Measurements from ENCODE around the gene CRADD.
"Not testable (repeated sequence)": the region's sequence is repeated elsewhere in the genome, so short reads cannot be mapped to it uniquely, and the experiment has no call there.

Gene CRADD

DNA sequence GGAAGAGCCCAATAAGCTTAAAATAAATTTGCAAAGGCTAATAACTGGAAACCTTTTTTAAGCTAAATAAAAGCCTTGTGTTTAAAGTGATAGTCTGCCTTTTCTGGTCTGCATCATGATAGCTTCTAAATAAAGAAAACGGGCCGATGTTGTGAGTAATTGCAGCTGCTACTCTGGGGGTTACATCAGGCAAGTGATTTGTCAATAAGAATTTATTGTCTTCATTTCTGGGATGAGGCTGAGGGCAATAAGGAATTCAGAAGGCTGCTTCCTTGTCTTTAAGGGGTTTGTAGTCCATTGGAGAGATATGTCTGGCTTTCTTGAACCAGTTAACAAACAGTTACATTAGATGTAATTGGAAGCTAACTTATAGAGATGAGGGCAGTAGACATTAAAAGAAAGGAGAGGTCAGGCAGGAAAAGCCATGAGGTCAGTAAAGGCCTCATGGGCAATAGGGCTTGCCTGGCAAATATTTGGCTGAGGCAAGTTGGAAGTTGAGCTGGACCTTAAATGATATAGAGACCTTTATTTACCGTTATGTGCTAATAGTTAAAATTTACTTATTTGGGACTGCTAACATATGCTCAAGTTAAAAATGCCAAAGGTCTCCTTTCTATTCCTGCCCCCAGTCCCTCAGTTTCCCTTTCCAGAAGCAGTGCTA is 85.0 kb downstream of the CRADD start:
- DNase-seq, result no peak

DNA sequence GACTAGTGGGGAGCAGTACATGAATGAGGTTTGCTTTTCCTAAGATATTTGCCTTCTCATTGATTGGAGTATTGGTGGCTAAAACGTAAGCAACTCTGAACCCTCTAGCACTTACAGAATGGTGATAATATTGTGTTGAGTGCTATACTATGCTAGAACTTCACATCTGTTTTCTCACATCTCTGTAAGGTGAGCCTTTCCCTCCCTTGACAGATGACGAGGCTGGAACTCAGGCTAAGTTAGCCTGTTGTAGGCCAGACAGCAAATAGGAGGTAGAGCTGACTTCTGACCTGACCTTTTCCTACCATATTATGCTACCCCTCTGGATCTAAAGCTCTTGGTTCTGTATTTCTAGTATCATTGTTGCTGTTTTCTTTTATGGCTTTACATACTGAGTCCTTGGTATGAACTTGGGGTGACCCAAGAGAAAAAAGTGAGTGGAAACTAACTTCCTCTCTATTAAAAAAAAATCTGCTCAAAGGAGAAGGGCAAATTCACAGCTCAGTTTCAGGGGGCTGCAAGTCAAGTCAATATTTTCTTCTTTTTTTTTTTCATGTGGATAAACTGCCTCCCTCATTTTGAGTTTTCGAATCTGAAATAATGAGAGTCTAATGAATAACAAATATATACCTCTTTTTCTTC is 85.9 kb downstream of the CRADD start:
- DNase-seq, result no peak

DNA sequence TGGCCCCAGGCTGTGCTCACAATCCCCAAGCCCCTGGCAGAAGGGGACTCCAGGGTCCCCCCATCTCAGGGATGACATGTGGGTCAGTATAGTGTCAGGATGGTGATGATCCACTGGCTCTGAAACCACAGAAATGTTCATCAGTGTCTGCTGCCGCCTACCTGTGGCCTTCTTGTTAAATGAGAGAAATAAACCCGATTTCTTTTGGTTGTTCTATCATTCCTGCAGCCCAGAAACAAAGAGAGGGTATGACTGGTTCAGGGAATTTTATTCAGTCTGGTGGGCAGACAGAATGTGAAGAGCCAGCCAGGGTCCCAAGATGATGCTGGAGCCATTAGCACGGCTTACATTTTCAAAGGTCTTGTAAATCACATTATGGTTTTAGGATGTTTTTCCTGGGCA is 86.6 kb downstream of the CRADD start:
- no peak for DNase-seq

DNA sequence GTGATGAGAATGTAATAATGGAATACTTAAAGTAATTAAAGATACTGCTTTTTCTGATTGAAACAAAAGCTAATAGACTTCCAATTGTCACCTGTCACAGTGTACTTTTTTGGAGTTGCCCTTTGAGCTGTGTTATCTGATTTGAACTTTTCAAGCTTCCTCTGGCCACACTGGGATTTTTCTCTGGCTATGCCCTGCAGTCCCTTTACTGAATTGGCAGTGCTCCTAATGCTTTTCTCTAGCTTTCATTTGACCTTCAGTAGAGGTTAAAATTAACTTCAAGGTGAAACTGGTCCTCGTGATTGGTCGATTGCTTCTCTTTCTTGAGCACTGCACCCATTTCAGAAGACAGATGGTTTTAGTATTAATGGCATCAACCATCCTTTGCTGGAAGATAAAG is 89.2 kb downstream of the CRADD start:
- no peak for DNase-seq

DNA sequence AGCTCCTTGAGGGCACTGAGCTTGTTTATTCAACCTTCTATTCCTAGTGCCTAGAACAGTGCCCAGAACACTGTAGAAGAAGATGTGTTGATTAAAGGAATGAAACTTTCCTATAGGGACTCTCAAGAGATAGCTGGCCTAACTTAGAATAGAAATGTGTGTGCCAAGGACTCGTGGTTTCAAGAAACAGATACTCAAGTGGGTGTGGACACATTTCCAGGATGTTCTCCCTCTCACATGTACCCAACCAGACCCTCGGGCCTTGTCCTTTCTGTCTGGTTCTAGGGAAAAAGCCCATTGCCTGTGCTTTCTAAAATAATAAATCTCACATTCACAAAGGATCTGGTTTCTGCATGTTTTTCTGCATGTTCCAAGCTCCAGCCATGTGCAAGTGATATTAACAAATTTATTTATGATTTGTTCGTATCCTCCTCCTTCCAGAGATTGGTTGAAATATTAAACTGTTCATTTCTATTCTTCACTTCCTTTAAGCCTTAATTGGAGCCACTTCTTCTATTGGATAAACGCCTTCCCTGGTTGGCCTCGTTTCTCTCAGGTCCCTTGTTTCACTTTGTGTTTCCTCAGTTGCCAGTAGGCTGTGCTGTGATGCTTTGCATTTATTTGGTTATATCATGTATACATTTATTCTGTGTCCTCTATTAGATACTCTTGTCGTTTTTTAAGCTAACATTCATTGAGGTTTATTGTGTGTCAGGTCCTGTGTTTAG is 89.8 kb downstream of the CRADD start:
- peak; percentile 46 for DNase-seq

DNA sequence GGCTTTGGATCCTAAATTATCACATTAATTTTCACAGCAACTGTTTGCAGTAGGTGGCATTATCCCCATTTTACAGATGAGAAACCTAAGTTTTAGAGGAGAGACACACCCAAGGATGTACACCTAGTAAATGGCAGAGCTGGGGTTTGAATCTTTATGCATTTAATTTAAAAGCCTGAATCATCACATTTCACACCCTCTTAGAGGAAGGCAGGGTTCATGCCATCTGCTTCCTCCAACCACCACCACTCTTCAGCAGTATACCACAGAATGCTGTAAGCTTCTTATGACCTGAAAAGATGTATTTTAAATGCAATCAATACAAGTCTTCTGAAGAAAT is 90.3 kb downstream of the CRADD start:
- no peak for DNase-seq

DNA sequence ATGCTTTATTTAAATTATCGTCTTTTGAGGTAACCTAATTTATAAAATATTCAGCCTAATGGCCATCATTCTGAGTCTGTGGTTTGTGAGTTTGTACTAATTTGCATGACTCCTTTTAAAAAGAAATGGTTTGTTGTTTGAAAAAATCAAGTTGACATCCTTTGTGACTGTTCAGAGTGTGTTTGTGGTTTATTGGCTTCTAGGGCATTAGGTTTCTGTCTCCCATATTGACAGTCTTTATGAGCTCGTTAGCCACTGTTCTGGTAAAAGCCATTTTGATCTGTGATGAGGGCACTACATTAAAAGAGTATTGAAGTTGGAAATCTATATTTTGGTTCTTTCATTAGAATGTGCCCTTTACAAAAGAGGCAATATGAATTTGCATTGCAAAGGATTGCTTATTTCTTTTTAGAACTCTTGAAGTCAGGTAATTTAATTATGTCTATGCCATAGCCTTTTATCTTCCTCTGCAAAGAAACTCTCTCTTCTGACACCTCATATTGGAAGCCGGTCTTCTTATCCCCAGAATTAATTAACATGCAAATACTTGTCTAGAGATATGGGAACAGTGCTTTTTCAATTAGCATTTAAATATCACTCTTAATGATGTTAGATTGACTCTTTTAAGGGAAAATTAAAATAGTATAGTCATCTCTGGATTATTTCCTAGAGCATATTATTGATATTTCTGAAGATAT is 95.0 kb downstream of the CRADD start:
- DNase-seq, result no peak

DNA sequence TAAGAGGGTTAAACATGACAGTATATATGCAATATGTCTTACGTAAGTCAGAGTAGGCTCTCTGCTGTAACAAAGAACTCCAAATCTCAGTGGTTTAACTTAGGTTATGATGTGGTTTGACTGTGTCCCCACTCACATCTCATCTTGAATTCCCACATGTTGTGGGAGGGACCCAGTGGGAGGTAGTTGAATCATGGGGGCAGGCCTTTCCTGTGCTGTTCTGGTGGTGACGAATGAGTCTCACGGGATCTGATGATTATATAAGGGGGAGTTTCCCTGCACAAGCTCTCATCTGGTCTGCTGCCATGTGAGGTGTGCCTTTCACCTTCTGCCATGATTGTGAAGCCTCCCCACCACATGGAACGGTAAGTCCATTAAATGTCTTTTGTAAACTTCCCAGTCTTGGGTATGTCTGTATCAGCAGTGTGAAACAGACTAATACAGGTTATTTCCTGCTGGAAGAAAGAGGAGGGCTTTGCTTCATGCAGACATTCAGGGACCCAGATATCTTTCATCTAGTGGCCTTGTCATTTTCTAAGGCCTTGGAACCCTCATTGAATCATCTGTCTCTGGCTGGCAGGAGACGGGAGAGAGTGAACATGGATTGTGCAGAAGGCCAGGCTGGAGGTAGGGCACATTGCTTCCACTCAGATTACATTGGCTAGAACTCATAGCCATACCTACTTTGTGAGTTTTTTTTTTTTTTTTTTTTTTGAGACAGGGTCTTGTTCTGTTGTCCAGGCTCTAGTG is 96.1 kb downstream of the CRADD start:
- peak; percentile 21 for DNase-seq

DNA sequence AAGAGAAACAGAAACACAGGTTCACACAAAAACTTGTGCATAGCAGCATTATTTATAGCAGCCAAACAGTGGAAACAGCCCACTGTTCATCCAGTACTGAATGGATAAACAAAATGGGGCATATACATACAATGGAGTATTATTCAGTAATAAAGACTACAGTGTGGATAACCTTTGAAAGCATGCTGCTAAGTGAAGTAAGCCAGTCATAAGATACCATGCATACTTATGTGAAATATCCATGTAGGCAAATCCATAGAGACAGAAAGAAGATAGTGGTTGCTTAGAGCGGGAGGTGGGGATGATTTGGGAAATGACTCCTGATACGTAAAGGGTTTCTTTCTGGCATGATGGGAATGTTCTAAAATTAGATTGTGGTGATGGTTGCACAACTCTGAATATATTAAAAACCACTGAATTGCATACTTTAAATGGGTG is 99.4 kb downstream of the CRADD start:
- no peak for DNase-seq

DNA sequence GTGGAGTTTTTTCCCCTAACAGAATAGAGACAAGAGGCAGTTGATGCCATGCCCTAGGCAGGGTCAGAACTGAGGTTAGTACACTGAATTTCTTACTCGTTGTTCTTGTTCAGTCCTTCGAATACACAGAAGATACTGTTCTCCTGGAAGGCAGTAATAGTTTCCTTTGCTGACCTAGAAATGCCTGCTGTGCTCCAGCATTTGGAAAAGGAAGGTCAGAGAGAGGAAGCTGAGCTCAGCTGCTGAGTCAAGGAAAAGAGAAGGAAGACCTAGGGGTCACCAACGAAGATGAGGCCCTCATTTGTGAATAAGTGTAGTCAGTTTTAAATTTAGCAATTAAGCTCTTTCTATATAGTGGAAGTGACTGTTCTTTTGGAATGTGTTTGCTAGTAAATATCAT is 100.1 kb downstream of the CRADD start:
- no peak for DNase-seq

DNA sequence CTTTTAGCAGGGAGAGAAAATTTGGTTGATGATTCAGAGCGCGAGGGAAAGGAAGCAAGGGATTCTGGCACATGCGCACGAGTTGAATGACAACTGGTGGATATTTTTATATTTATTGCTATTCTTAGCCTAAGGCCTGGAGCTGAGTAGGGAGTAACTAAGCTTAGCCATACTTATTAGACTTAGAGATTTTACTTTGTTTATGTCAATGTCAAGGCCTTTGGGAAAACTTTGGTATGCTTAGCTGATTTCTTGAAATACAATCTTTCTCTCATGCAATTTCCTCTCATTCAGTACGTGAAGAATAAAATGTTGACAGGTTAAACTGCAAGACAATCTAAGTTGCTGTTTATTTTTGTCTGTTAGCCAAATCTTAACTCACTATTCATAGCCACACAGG is 101.1 kb downstream of the CRADD start:
- DNase-seq, result no peak

DNA sequence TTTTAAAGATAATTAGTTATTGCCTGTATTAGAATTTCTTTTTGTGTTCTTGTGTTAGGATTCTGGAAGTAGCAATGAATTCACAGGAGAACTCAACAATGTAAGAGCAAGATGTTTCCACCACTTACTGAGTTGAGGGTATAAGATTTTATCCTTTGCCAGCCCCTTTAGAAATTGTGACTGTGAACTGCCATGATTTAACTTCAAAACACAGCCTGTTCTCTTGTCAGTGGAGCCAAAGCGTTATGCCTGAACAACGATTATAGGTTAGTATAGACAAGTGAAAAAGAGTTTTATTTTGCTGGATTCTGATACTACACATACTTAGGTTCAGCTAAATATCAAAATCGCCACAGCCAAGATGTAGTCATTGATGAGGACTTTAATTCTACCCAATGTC is 101.6 kb downstream of the CRADD start:
- DNase-seq, result no peak

DNA sequence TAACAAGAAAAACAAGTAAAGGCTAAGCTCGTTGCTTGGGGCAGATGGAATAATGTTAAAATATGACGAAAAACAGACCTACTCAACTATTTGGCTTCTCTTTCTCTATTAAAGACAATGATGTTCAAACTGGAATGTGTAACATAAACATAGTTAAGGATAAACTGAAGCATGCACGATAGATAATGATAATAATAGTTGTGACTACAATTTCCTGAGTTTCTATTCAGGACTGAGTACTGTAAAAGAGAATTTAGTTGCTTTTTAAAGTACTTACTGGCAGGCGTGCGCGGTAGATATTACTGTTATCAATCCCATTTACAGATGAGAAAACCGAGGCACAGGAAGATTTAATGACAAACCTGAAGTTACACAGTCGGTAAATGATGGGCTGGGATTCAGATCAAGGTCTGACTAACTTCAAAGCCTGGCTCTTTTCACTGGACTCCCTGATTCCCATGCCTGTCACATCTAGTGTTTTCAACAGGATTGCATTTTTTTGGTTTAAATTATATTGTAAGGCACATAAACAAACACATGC is 103.0 kb downstream of the CRADD start:
- no peak for DNase-seq

DNA sequence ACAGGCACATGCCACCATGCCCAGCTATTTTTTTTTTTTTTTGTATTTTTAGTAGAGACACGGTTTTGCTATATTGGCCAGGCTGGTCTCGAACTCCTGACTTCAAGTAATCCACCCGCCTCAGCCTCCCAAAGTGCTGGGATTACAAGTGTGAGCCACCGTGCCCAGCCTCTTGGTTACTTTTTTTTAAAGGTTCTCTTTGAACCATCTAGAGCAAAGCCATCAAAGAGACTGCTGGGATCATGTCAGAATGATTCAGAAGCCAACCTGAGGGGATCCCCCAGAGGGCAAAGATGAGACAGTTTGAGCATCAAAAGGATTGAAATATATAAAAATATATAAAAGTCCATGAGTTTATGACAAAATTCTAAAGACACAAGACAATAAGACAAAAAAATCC is 103.7 kb downstream of the CRADD start:
- DNase-seq, result peak; percentile 25

DNA sequence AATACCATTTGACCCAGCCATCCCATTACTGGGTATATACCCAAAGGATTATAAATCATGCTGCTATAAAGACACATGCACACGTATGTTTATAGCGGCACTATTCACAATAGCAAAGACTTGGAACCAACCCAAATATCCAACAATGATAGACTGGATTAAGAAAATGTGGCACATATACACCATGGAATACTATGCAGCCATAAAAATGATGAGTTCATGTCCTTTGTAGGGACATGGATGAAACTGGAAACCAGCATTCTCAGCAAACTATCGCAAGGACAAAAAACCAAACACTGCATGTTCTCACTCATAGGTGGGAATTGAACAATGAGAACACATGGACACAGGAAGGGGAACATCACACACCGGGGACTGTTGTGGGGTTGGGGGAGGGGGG is 104.8 kb downstream of the CRADD start:
- DNase-seq, result not testable (repeated sequence)

DNA sequence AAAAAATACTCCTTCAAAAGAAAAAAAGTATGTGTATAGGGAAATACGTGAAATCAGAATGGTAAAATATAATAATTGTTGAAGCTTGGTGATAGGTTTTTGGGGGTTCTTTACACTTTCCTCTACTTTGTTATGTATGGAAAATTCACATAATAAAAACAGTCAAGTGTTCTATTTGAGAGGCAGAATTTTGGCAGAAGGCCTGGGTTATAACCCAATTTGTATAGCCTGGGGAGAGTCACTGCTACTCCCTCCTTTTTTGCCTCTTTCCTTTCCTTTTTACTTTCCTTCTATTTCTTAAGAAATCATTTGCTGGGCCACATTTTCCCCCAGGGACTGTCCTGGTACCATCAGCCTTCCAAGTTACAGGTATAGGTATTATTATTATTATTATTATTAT is 105.7 kb downstream of the CRADD start:
- DNase-seq, result no peak

DNA sequence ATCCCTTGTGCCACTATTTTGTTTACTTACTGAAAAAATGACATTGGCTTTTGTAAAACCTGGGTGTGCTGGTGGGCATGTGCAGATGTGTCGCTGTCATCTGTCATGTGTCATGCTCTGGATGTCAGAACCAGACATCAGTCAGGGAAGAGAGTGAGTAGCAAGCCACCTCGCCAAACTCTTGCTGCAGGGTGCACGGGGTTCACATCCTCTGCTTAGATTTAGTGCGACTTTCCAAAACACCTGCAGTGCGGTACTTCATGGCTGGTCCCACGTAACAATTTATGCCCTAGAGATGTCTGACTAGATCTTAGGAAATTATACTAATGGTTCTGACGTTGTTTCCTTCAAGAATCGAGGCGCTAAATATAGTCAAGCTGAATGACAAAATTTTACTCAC is 106.7 kb downstream of the CRADD start:
- DNase-seq, result peak; percentile 54

DNA sequence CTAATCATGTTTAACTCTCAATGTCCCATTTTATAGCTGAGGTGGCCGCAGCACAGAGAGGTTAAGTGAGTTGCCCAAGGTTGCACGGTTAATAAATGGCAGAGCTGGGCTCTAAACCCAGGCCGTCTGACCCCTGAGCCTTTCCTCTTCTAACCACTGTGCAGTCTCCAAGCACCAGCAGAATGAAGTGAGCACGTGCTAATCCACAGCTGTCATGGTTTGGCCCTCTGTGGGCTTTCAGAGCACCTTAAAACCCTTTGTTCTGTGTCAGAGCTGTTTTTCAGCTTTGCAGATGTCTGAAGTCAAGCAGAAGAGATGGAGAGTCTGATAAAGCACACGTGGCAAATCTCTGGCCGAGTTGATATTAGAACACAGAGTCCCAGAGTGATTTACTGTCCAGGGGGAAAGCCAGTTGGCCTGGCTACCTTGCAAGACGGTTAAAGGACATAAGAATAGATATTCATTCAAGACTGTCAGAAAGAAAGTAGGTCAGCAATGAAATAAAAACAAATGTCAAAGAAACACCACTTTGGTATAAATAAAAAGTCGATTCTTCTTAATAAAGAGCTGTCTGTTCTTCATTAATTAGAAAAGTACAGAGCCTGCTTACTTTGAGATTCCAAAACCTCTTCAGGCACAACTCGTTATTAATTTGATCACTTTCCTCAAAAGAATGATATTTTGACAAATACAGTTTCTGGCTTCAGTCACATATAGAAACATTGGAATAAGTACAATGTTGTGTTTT is 107.3 kb downstream of the CRADD start:
- DNase-seq, result peak; percentile 53

DNA sequence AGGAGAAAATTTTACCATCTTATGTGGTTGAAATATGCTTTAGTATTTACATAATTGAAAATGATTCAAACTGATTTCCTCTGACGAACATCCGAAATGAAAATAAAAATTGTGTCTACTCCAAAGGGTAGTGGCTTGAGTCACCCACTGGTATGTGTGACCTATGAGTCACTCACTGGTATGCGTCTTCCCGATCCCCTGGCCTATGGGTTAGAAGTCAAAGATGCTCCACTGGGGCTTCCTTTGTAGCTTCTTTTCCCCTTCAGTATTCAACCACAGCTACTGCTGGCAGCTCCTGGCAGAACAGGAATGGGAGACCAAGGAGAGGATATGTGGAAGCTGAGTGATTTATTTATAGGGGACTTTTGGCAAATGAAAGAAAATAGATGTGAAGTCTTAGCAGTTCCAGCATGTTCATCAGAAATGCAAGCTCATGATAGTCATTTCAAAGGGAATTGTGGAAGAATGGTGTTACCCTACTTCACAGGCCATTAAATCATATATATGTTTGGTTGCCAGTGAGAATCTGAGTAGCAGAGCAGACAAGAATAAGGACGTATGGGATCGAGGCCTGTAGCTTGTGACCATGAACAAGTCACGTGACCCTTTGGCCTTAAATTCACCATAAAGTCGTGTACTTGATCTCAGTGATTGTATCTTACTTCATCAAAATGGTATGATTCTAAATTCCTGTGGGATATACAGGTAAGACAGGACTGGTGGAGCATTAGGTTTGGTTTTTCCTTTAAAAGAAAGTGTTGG is 108.3 kb downstream of the CRADD start:
- DNase-seq, result peak; percentile 83

DNA sequence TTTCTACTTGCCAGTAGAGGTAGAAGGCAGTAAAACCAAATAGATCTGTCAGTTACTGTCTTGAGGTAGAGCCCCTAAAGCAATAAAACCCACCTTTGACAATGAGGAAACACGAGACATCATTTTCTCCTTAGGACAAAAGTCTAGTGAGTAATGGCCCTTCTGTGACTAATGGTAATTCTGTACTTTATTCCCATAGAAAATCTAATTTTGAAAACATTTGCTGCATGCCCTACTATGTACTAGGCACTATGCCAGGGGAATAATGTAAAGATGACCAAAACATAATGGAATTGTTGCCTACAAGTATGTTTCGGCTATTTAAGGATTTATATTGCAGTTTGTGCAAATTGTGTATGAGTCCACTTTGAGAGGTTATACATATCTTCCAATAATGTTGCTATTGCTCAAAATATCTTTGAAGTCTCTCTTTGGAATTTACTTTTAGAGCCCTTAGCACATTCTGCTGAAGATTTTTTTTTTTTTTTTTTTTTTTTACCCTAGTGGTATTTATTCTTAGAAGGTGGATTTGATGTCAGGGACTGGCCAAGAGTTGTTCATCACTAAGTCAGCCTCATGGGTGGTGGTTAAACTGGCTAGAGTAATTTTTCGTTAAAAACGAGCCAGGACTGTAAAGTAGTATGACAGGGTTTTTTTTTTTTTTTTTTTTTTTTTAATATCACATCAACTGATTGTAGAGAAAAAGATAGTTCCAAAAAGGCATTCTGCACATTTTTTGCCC is 109.7 kb downstream of the CRADD start:
- DNase-seq, result no peak

All from activated CD4-positive, alpha-beta T cell treated with anti-CD3 and anti-CD28 coated beads, Interleukin-2, Interleukin-6, amounts not matched to agents 100 ng/mL and 50 ng/mL, durations not matched to agents 16 hours and 8 hours (primary cell).